Tibial artery (tissue), 4 donors: ENCODE data around the gene PPM1J.

Experiments
- DNase-seq, 2 donors: peaks; one replicate each; pipeline ENCODE4 v3.0.0-alpha.2; 2019
- H3K27ac ChIP-seq, 2 donors: fragments of 200-600 bp; sonication (generic) in 1 of 2; 1 replicate in 1 of 2; 2 replicates in 1 of 2; pipeline ENCODE4 v1.5.1; 2018 to 2019; ENCODE audit warnings: mild to moderate bottlenecking in 1 of 2
- H3K27me3 ChIP-seq, 2 donors: fragments of 200-600 bp; sonication (generic) in 1 of 2; one replicate each; pipeline versions ENCODE4 v1.5.1 to v1.6.0; 2016 to 2019
- H3K36me3 ChIP-seq, 3 donors: fragments of 200-600 bp; sonication (generic) in 2 of 3; one replicate each; pipeline ENCODE4 v1.5.1; 2016 to 2019; ENCODE audit warnings: mild to moderate bottlenecking in 2 of 3
- H3K4me1 ChIP-seq, 4 donors: fragments of 200-600 bp; sonication (generic) in 2 of 4; 1 replicate in 3 of 4; 2 replicates in 1 of 4; pipeline ENCODE4 v1.5.1; 2016 to 2019
- H3K4me3 ChIP-seq, 2 donors: fragments of 200-600 bp; sonication (generic) in 1 of 2; 1 replicate in 1 of 2; 2 replicates in 1 of 2; pipeline ENCODE4 v1.5.1; 2018 to 2019; ENCODE audit warnings: mild to moderate bottlenecking in 2 of 2
- H3K9me3 ChIP-seq, 3 donors: fragments of 200-600 bp; sonication (generic) in 1 of 3; one replicate each; pipeline ENCODE4 v1.5.1; 2016 to 2019
- CTCF ChIP-seq, 2 experiments: fragments of 200-600 bp in 1 of 2; fragments of 450-650 bp in 1 of 2; IDR thresholded peaks; one replicate each; pipeline ENCODE4 v1.5.1; 2017 to 2019; ENCODE audit warnings: antibody characterized with exemption in 2 of 2, mild to moderate bottlenecking in 1 of 2, moderate library complexity in 1 of 2
- intact Hi-C: fragments of 100-400 bp; cut with DNase I; formaldehyde crosslinking; loops from one replicate; pipeline ENCODE4 v1.15.0; 2023; ENCODE audit warnings: low total_unique reads

The PPM1J gene

DNA sequence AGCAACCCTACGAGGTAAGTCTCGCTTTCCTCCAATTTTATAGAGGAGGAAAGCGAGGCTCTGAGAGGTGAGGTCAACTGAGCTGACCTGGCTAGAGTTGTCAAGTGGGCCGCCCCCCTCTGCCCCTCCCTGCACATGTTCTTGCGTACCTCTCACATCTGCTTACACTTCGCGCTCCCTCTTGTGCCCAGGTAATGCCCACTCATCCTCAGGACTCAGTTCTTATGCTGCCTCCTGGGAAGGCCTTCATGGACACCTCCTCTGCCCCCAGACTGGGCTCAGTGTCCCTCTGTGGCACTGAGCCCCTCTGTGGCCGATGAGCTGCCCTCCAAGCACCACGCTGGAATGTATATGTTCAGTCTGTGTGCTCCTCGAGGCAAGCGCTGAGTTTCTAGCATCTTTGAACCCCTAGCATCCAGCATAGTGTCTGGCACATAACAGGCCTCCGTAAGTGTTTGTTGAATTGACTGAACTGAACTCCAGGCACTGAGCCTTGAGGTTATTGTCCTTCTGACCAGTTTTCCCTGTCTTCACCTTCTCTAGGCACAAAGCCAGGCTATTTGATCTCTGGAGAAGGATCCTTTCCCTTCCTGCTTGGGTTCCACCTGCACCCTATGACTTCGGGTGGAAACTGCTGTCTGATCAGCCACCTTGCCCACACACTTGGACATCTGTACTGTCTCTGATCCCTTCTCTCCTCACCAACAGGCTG is 27.2 kb downstream of the PPM1J start:
- Histone ChIP-seq H3K9me3 (no peaks in the 10 kb centered on the region), H3K27me3 (no peaks in the 10 kb centered on the region), H3K36me3 (peaks cover 14 to 45% (median 37%) of the 10 kb centered on the region in 3 donors), H3K27ac (no peak overlapping the region), H3K4me1 (peaks cover 0 to 11% (median 0%) of the 10 kb centered on the region in 4 donors), H3K4me3 (no peak overlapping the region)
- TF ChIP-seq CTCF (IDR thresholded peaks at IDR 0.05), result no peak
- intact Hi-C loops, result no loop called here
- DNase-seq, result peak in 1 of 2 donors; percentile 17

DNA sequence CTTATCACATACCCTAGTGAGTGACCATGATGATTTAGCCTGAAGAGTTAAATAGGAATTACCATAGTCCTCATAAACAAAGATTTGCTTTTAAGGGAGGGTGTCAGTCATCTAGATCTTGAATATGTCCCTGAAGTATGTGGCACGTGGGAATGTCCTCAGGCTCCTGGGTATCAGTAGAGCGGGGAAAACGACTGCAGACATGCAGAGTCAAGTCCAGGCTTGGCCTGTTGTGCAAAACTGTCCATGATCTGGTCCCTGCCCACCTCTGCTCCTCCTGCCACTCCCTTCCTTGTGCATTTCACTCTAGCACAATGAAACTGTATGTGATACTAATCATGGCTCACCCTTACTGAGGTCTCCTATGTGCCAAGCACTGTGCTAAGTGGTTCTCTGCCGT is 27.8 kb downstream of the PPM1J start:
- no peak overlapping the region for H3K4me3 ChIP-seq
- no peaks in the 10 kb centered on the region for H3K27me3 ChIP-seq
- peaks cover 0 to 11% (median 0%) of the 10 kb centered on the region in 4 donors for H3K4me1 ChIP-seq
- intact Hi-C loops, result no loop called here
- H3K36me3 ChIP-seq, result peaks cover 14 to 39% (median 31%) of the 10 kb centered on the region in 3 donors
- no peak for TF ChIP-seq CTCF (IDR thresholded peaks at IDR 0.05)
- DNase-seq, result no peak
- no peaks in the 10 kb centered on the region for H3K9me3 ChIP-seq
- no peak overlapping the region for H3K27ac ChIP-seq

DNA sequence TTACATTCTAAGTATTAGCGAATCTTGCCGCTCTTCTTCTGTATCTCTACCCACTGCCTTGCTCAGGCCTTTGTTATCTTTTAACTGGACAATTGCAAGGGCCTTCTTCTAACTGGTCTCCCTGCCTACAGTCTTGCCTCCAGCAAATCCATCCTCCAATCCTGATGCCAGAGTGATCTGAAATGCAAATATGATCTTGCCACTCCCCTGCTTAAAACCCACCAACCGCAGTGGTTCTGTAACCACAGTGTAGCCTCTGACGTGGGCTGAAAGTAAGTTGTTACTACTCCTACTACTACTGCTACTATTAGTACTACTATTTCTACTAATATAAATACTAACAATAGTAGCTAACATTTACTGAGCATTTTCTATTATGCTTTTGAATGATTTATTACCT is 28.3 kb downstream of the PPM1J start:
- Histone ChIP-seq H3K27me3 (no peaks in the 10 kb centered on the region), H3K4me1 (peaks cover 0 to 11% (median 0%) of the 10 kb centered on the region in 4 donors), H3K36me3 (peaks cover 9 to 34% (median 26%) of the 10 kb centered on the region in 3 donors), H3K27ac (no peak overlapping the region), H3K4me3 (no peak overlapping the region), H3K9me3 (no peaks in the 10 kb centered on the region)
- DNase-seq, result no peak
- no peak for TF ChIP-seq CTCF (IDR thresholded peaks at IDR 0.05)
- intact Hi-C loops, result no loop called here

GRCh38 chr1:112686417-112686816 is 28.7 kb downstream of the PPM1J start:
- no peak for DNase-seq
- Histone ChIP-seq H3K36me3 (peaks cover 5 to 30% (median 22%) of the 10 kb centered on the region in 3 donors), H3K9me3 (no peaks in the 10 kb centered on the region), H3K4me1 (peaks cover 0 to 11% (median 0%) of the 10 kb centered on the region in 4 donors), H3K4me3 (no peak overlapping the region), H3K27ac (no peak overlapping the region), H3K27me3 (no peaks in the 10 kb centered on the region)
- intact Hi-C loops, result no loop called here
- TF ChIP-seq CTCF (IDR thresholded peaks at IDR 0.05), result no peak

DNA sequence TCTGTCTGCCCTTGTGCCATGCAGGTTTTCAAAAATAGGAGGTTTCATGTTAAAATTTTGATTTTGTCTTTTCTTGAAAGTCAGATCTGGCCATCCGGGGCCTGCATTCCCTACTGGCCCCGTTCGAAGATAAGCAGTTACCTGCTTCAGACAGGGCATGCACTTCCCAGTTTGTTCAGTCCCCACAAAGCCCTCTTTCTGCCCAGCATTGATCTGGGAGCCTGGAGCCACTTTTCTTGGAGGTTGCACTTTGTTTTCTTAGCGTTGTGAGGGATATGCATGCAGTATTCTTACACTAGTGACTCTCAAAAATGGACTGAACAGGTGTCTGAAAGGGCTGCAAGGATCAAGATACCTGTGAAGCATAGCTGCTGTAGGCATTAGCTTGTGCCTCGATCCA is 29.2 kb downstream of the PPM1J start:
- DNase-seq, result no peak
- H3K4me1 ChIP-seq, result peaks cover 0 to 11% (median 0%) of the 10 kb centered on the region in 4 donors
- intact Hi-C loops, result no loop called here
- H3K9me3 ChIP-seq, result no peaks in the 10 kb centered on the region
- H3K36me3 ChIP-seq, result peaks cover 0 to 25% (median 18%) of the 10 kb centered on the region in 3 donors
- TF ChIP-seq CTCF (IDR thresholded peaks at IDR 0.05), result no peak
- no peak overlapping the region for H3K27ac ChIP-seq
- no peaks in the 10 kb centered on the region for H3K27me3 ChIP-seq
- no peak overlapping the region for H3K4me3 ChIP-seq
